ENCODE measurements around the gene TBX10. TPM values are rescaled to one million over a fixed set of nuclear protein-coding genes. Genes with fewer than 3 reads are reported as not detected.

TBX10 gene
- total RNA-seq, 2 experiments from 2014 or later, result not detected

DNA sequence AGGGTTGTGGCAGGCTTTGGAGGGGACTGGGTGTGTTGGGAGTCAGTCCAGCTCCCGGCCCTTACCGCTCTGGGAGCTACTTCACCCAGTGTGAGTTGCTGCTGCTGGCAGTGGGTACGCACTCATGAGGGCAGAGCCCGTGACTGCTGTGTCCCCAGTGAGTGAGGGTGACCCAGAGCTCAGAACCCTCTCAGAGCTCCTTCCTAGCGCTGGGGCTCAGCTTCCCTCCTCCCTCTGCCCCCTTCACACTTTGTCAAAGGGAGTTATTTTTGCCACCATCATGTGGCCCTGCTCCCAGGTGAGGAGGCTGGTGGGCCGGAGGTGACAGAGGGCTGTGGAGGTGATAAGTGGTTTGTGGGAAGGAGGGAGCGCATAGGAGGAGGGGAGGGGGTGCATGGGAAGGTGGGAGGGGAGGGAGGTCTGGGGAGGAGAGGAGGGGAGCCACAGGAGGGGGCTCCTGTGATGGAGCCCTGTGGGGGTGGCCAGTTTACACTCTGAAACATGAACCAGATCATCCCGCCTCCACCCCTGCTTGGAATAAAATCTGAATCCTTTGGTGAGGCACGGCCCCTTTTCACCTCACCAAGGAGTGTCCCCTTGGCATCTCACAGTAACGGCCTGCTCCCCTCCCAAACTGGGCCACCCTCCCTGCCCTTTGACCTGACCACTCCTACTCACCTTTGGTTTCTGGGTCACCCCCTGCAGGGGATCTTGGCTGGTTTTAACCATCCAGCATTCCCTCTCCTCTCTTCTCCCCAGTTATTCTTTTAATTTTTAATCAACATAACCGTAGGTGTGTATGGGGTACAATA is 22.9 kb downstream of the TBX10 start:
- POLR2A ChIA-PET, result interaction anchor here (1.1 to 1.3 kb wide), 2 partner anchors 12 to 31 kb away, joined by 4 to 5 read pairs; partner anchors contain the start of gene NUDT8
- CTCF ChIA-PET, result interaction anchor here (0.8 to 6.1 kb wide), 2 partner anchors 12 to 43 kb away, joined by 5 to 90 read pairs; partner anchors contain the start of gene NUDT8
- Mint-ChIP-seq H3K27me3 (ENCODE audit: low read depth) (no peaks in the 10 kb centered on the region), H3K9me3 (ENCODE audit: insufficient read depth) (no peaks in the 10 kb centered on the region), H3K4me3 (peak overlapping the region; percentile 78), H3K4me1 (ENCODE audit: low read depth) (peaks cover 53% of the 10 kb centered on the region), H3K36me3 (ENCODE audit: low read depth) (peaks cover 13% of the 10 kb centered on the region), H3K27ac (peak overlapping the region; percentile 50)
- DNase-seq, result no peak
- ATAC-seq, result no peak

DNA sequence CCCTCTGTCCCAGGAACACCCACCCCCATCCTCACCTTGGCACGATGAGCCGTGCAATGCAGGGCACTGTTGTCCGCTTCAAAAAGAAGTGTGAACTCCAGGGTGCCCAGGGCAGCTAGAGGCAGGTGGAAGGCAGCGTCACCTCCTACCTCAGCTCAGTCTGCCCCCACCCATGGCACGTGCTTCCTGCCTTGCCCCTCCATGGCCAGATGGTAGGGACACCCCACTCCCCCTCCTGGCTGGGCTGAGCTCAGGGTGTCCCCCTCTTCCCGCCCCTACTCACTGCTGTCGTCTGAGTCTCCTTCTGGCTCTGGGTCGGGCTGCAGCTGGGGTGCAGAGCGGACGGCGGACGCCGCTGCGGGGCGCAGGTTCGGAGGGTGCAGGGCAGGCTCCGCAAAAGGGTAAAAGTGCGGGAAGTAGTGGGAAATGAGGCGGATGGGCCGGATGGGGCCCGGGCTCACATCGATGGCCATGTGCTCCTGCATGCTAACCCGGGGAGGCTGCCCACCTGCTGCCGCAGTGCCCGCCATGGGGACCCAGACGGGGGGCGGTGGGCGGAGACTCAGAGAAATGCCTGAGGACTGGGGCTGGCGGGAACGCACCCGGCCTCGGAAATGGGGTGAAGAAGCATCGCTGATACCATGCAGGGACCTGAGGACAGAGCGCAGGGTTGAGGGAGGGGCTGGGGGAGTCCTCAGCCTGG is 23.7 kb downstream of the TBX10 start:
- POLR2A ChIA-PET, result interaction anchor here (1.1 to 1.3 kb wide), 2 partner anchors 13 to 31 kb away, joined by 4 to 5 read pairs; partner anchors contain the start of gene NUDT8
- no peaks in the 10 kb centered on the region for H3K27me3 Mint-ChIP-seq (ENCODE audit: low read depth)
- H3K9me3 Mint-ChIP-seq (ENCODE audit: insufficient read depth), result no peaks in the 10 kb centered on the region
- H3K27ac Mint-ChIP-seq, result peak overlapping the region; percentile 98
- peaks cover 53% of the 10 kb centered on the region for H3K4me1 Mint-ChIP-seq (ENCODE audit: low read depth)
- CTCF ChIA-PET, result interaction anchor here (0.7 to 6.1 kb wide), 3 partner anchors 13 to 265 kb away, joined by 3 to 90 read pairs (median 4); partner anchors contain the start of gene NUDT8
- ATAC-seq (peak; percentile 1), DNase-seq (no peak)
- peaks cover 20% of the 10 kb centered on the region for H3K36me3 Mint-ChIP-seq (ENCODE audit: low read depth)
- H3K4me3 Mint-ChIP-seq, result peak overlapping the region; percentile 78

DNA sequence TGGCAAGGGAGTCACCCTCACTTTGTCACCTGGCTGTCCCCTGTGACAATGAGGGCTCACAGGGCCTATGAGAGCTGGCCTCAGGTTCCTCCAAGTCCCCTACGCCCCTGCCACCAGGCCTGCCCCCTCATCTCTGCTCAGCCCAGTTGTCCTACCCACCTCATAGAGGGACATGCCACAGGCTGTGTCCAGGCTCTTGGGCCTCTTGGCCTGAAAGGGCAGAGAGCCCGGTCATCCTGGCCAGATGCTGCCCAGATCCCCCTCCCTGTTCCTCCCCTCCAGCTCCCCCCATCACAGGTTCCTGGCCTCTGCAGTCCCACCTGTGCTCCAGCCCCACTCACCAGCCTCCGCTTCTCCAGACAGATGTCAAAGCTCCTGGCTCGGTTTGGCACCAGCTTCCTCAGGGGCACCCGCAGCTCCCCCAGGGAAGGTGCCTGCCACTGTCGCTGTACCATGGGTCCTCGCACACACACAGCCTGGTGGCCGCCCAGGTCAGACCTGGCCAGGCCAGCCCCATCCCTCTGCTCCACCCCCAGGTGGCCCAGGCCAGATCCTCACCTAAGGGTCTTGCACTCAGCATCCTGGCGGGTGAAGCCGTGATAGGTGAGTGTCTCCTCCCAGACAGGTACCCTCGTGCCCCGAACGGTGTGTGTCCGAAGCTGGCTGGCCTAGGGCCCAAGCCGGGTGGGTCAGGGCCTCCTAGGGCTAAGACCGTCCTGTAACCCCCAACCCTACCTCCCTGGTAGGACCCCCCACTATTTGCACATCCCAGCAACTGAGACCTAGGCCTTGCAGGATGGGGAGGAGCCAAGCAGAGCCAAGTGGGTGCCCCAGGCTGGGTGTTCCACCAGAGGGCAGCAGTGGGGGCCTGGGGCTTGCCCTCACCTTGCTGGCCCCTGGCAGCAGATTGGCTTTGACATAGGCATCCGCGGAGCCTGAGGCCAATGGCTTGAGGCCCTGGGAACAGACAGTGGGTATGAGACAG is 24.5 kb downstream of the TBX10 start:
- POLR2A ChIA-PET, result interaction anchor here (0.6 to 3.0 kb wide), 15 partner anchors 8 to 219 kb away, joined by 3 to 13 read pairs (median 3); partner anchors contain the start of genes GSTP1, NUDT8, PTPRCAP and TBC1D10C
- H3K4me3 Mint-ChIP-seq, result peak overlapping the region; percentile 78
- peaks cover 52% of the 10 kb centered on the region for H3K4me1 Mint-ChIP-seq (ENCODE audit: low read depth)

DNA sequence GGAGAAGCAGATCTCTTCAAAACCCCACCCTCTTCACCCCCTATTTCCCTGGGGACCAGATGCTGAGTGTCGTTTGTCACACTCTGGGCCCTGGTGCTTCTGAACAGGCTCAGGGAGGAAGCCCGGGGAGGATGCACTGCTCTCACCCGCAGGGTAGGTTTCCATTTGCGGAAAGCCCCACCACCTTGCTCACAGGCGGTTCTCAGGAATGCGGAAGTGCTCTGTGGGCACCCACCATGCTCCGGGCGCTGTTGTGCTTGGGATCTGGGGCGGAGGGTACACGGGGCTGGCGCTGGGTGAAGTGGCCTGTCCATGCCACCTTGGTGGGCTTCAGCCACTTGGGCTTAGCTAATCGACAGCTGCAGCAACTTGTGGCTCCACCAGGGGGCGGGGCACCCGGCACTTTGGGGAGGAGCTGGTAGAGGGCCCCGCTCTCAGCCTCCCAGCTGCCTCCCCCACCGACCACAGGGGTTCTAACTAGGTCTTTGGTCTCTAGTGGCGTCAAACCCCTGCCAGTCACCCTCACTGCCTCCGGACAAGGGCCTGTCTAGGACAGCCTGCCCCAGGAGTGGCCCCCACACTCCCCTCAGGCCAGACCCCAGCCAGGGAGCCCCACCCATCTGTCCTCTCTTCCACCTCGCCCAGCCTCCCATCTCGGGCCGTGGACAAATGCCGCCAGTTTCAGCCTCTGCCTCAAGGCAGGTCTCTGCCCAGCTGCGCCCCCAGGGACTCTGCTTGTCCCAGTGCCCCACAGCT is 25.4 kb downstream of the TBX10 start:
- Mint-ChIP-seq H3K27ac (peak overlapping the region; percentile 98), H3K27me3 (ENCODE audit: low read depth) (no peaks in the 10 kb centered on the region), H3K4me1 (ENCODE audit: low read depth) (peaks cover 50% of the 10 kb centered on the region), H3K9me3 (ENCODE audit: insufficient read depth) (no peaks in the 10 kb centered on the region), H3K36me3 (ENCODE audit: low read depth) (peaks cover 32% of the 10 kb centered on the region), H3K4me3 (peak overlapping the region; percentile 78)
- ATAC-seq, result peak; percentile 90
- DNase-seq, result peak; percentile 90
- CTCF ChIA-PET, result interaction anchor here (0.7 to 6.1 kb wide), 21 partner anchors 10 to 268 kb away, joined by 3 to 90 read pairs (median 4); partner anchors contain the start of genes GSTP1, NUDT8, POLD4 and TBC1D10C
- POLR2A ChIA-PET, result interaction anchor here (0.6 to 3.0 kb wide), 15 partner anchors 9 to 218 kb away, joined by 3 to 13 read pairs (median 3); partner anchors contain the start of genes GSTP1, NUDT8, PTPRCAP and TBC1D10C

More for the DNA sequence above, 24.5 kb downstream of the TBX10 start:
- Mint-ChIP-seq H3K36me3 (ENCODE audit: low read depth) (peaks cover 26% of the 10 kb centered on the region), H3K9me3 (ENCODE audit: insufficient read depth) (no peaks in the 10 kb centered on the region), H3K27me3 (ENCODE audit: low read depth) (no peaks in the 10 kb centered on the region), H3K27ac (peak overlapping the region; percentile 98)
- CTCF ChIA-PET, result interaction anchor here (0.7 to 6.1 kb wide), 19 partner anchors 9 to 264 kb away, joined by 3 to 90 read pairs (median 4); partner anchors contain the start of genes GSTP1, NUDT8, POLD4 and TBC1D10C
- peak; percentile 45 for ATAC-seq
- peak; percentile 79 for DNase-seq

DNA sequence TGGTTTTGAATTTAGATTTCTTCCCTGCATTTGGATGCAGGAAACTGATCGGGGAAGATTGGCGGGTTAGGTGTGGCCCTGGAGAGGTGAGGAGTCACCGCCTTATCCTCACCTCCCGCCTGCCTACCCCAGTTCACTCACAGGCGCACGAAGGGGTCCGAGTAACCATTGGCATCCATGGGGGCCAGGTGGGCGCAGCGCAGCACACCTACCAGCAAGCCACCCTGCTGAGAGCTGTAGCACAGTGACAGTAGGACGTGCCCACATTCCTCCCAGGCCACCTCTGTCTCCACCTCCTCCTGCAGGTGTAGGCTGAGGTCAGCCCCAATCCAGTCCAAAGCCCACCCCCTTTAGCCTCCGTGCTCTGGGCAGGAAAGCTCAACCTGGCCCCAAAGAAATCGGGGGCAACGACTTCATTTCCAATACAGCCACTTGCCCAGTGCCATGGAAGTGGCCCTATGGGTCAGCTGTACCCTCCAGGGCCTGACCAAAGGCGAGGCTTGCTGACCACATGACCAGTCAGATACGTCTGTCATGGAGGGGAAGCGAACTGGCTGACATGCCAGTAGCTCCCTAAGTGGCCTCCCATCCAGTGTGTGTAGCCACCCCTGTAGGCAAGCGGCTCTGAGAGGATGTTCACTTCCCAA is 26.1 kb downstream of the TBX10 start:
- ChIA-PET CTCF (interaction anchor here (0.8 to 6.1 kb wide), 15 partner anchors 10 to 268 kb away, joined by 3 to 90 read pairs (median 4); partner anchors contain the start of genes GSTP1, NUDT8 and TBC1D10C), POLR2A (interaction anchor here (0.6 to 3.0 kb wide), 8 partner anchors 11 to 35 kb away, joined by 3 to 13 read pairs (median 7); partner anchors contain the start of genes GSTP1 and NUDT8)
- peaks cover 55% of the 10 kb centered on the region for H3K4me1 Mint-ChIP-seq (ENCODE audit: low read depth)
- peak overlapping the region; percentile 98 for H3K27ac Mint-ChIP-seq
- H3K27me3 Mint-ChIP-seq (ENCODE audit: low read depth), result no peaks in the 10 kb centered on the region
- H3K36me3 Mint-ChIP-seq (ENCODE audit: low read depth), result peaks cover 39% of the 10 kb centered on the region
- no peak for DNase-seq
- H3K9me3 Mint-ChIP-seq (ENCODE audit: insufficient read depth), result no peaks in the 10 kb centered on the region
- ATAC-seq, result no peak
- H3K4me3 Mint-ChIP-seq, result peak overlapping the region; percentile 78

DNA sequence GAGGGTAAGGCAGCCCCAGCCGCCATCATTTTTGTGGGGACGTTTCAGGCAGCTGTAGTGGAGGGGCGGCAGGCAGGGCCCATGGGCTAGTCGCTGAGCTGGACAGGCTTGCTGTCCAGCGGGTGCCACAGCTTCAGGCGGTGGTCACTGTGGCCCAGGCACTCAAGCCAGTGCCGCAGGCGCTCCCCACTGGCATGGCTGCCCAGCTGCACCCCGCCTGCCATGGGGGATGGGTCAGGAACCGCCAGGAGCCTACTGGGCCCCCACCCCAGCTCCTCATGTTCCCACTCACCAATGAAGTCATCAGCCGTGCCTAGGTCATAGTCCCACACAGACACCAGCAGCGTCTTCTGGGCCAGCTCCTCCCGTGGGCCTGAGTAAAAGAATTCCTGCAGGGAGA is 26.8 kb downstream of the TBX10 start:
- H3K4me1 Mint-ChIP-seq (ENCODE audit: low read depth), result peaks cover 62% of the 10 kb centered on the region
- ChIA-PET CTCF (interaction anchor here (1.3 to 6.1 kb wide), 2 partner anchors 16 to 30 kb away, joined by 3 to 90 read pairs; partner anchors contain the start of gene NUDT8), POLR2A (interaction anchor here (3.0 kb wide), 1 partner anchor 28 kb away, joined by 13 read pairs; the partner anchor contains the start of gene GSTP1)
- no peaks in the 10 kb centered on the region for H3K9me3 Mint-ChIP-seq (ENCODE audit: insufficient read depth)
- no peaks in the 10 kb centered on the region for H3K27me3 Mint-ChIP-seq (ENCODE audit: low read depth)
- DNase-seq, result no peak
- no peak overlapping the region for H3K4me3 Mint-ChIP-seq
- H3K36me3 Mint-ChIP-seq (ENCODE audit: low read depth), result peaks cover 43% of the 10 kb centered on the region
- no peak for ATAC-seq
- H3K27ac Mint-ChIP-seq, result peak overlapping the region; percentile 98

DNA sequence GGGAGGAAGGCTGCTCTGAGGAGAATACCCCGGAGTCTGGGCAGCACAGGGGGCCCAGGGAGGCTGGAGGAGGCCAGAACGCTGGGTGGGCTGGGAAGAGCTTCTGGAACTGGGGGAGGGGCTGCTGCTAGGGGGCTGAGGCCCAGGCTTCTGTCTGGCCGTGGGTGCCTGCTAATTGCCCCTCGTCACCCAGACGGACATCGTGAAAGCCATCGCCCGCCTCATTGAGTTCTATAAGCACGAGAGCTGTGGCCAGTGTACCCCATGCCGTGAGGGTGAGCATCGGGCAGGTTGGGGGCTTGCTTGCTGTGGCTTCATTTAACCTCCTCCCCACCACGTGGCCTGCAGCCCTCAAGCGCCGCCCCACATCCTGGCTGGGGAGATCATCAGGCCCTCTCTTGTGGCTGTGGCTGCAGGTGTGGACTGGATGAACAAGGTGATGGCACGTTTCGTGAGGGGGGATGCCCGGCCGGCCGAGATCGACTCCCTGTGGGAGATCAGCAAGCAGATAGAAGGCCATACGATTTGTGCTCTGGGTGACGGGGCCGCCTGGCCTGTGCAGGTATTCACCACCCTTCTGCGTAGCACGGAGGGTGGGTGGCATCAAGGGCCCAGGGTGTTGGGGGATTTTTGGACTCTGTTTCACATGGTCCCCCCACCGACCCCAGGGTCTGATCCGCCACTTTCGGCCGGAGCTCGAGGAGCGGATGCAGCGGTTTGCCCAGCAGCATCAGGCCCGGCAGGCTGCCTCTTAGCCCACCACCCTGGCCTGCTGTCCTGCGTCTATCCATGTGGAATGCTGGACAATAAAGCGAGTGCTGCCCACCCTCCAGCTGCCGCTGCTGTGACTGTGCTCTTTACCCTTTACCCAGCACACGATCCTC is 27.6 kb downstream of the TBX10 start:
- Mint-ChIP-seq H3K27ac (peak overlapping the region; percentile 98), H3K36me3 (ENCODE audit: low read depth) (peaks cover 43% of the 10 kb centered on the region), H3K27me3 (ENCODE audit: low read depth) (no peaks in the 10 kb centered on the region), H3K9me3 (ENCODE audit: insufficient read depth) (no peaks in the 10 kb centered on the region), H3K4me3 (no peak overlapping the region), H3K4me1 (ENCODE audit: low read depth) (peaks cover 65% of the 10 kb centered on the region)
- POLR2A ChIA-PET, result interaction anchor here (3.0 kb wide), 1 partner anchor 28 kb away, joined by 13 read pairs; the partner anchor contains the start of gene GSTP1
- no peak for ATAC-seq
- DNase-seq, result no peak
- CTCF ChIA-PET, result interaction anchor here (1.3 to 6.1 kb wide), 2 partner anchors 17 to 30 kb away, joined by 3 to 90 read pairs; partner anchors contain the start of gene NUDT8

DNA sequence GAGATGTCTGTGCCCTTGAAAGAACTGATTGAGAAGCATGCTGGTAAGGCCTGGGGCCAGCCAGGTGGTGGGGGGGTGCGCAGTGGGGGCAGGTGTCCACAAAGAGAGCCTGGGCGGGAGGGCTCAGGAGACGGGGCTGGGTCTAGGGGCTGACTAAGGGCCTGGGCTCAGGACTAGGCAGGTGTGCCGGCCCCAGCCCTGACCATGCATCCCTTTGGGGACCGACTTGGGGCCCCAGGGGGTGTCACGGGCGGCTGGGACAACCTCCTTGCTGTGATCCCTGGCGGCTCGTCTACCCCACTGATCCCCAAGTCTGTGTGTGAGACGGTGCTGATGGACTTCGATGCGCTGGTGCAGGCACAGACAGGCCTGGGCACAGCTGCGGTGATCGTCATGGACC is 28.4 kb downstream of the TBX10 start:
- DNase-seq, result no peak
- Mint-ChIP-seq H3K9me3 (ENCODE audit: insufficient read depth) (no peaks in the 10 kb centered on the region), H3K36me3 (ENCODE audit: low read depth) (peaks cover 43% of the 10 kb centered on the region), H3K27me3 (ENCODE audit: low read depth) (no peaks in the 10 kb centered on the region), H3K27ac (peak overlapping the region; percentile 43), H3K4me1 (ENCODE audit: low read depth) (peaks cover 59% of the 10 kb centered on the region), H3K4me3 (no peak overlapping the region)
- no peak for ATAC-seq
- ChIA-PET CTCF (no interaction called here), POLR2A (no interaction called here)

DNA sequence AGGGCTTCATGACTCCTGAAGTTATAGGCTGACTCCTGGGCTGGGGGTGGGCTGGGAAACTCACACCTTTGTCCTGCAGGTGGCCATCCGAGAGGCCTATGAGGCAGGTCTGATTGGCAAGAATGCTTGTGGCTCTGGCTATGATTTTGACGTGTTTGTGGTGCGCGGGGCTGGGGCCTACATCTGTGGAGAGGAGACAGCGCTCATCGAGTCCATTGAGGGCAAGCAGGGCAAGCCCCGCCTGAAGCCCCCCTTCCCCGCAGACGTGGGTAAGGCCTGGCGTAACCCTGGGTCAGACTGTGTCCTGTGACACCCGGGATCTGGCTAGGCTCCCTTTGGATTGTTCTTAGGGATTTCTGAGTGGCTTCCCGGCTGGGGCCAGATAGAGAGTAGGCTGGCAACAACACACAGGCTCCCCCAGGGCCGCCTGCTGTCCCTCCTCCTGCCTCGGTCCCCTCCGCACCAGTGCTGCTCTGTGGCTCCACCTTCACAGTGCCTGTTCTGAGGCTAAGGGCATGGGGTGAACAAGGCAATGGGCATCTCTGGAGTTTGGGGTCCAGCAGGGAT is 29.2 kb downstream of the TBX10 start:
- Mint-ChIP-seq H3K4me3 (no peak overlapping the region), H3K4me1 (ENCODE audit: low read depth) (peaks cover 57% of the 10 kb centered on the region), H3K9me3 (ENCODE audit: insufficient read depth) (no peaks in the 10 kb centered on the region), H3K36me3 (ENCODE audit: low read depth) (peaks cover 43% of the 10 kb centered on the region), H3K27me3 (ENCODE audit: low read depth) (no peaks in the 10 kb centered on the region), H3K27ac (no peak overlapping the region)
- ChIA-PET CTCF (no interaction called here), POLR2A (no interaction called here)
- DNase-seq, result no peak
- no peak for ATAC-seq

Data from activated CD8-positive, alpha-beta T cell treated with anti-CD3 and anti-CD28 coated beads, Interleukin-2, amount 10 ng/mL, durations not matched to agents 7 days and 5 days (primary cell).